HepG2 (cell line): Measurements from ENCODE around the gene EFCAB8.

Source experiments
- CBX1 ChIP-seq: IDR thresholded peaks from one replicate; pipeline ENCODE4 v1.6.1; 2016; ENCODE audit warnings: antibody characterized with exemption, low read depth
- CEBPB ChIP-seq: IDR thresholded peaks from 2 replicates; pipeline ENCODE4 v1.6.1; 2011; ENCODE audit warnings: low read depth, low read length, improper control_type of control experiment, borderline replicate concordance
- E2F2 ChIP-seq: sonication (generic); formaldehyde crosslinking; IDR thresholded peaks from 2 replicates; pipeline ENCODE4 v1.4.0; 2020; ENCODE audit warnings: missing genetic modification reagents, borderline replicate concordance
- ELF1 ChIP-seq: sonication (generic); formaldehyde crosslinking; IDR thresholded peaks from 2 replicates; pipeline ENCODE4 v1.4.0; 2020; ENCODE audit warnings: missing genetic modification reagents
- EP300 ChIP-seq, 3 experiments: sonication (generic) in 1 of 3; formaldehyde crosslinking in 1 of 3; IDR thresholded peaks; 2 replicates each; pipeline versions ENCODE4 v1.5.1 to v1.6.1; 2011 to 2020; ENCODE audit warnings: low read depth in 2 of 3, low read length in 2 of 3, borderline replicate concordance in 1 of 3, improper control_type of control experiment in 1 of 3, mild to moderate bottlenecking in 1 of 3, missing genetic modification reagents in 1 of 3, moderate library complexity in 1 of 3
- ETV5 ChIP-seq: IDR thresholded peaks from 2 replicates; pipeline ENCODE4 v1.6.1; 2018; ENCODE audit warnings: missing biosample characterization, missing genetic modification reagents, inconsistent platforms, borderline replicate concordance
- FOXP4 ChIP-seq: sonication (generic); formaldehyde crosslinking; IDR thresholded peaks from 2 replicates; pipeline ENCODE4 v1.4.0; 2020; ENCODE audit warnings: missing genetic modification reagents
- NCOA1 ChIP-seq: sonication (generic); formaldehyde crosslinking; IDR thresholded peaks from 2 replicates; pipeline ENCODE4 v1.9.0; 2021; ENCODE audit warnings: missing genetic modification reagents
- PCBP2 ChIP-seq: fragments of 200-400 bp; formaldehyde crosslinking; optimal IDR thresholded peaks from 2 replicates; pipeline ENCODE3; 2018; ENCODE audit warnings: low read length, low read depth; ENCODE audit not compliant: poor library complexity, severe bottlenecking
- SMAD3 ChIP-seq: sonication (generic); formaldehyde crosslinking; IDR thresholded peaks from 2 replicates; pipeline ENCODE4 v1.4.0; 2020; ENCODE audit warnings: missing genetic modification reagents
- YEATS4 ChIP-seq: sonication (generic); formaldehyde crosslinking; IDR thresholded peaks from 2 replicates; pipeline ENCODE4 v1.4.0; 2020; ENCODE audit warnings: missing genetic modification reagents, borderline replicate concordance
- YY1 ChIP-seq: IDR thresholded peaks from 2 replicates; pipeline ENCODE4 v1.6.1; 2011; ENCODE audit warnings: low read length, low read depth, moderate library complexity, mild to moderate bottlenecking; ENCODE audit not compliant: insufficient read depth, insufficient replicate concordance

- TF ChIP-seq E2F2 (CRISPR knock-in tag) (no peak), SMAD3 (CRISPR knock-in tag) (no peak), ELF1 (CRISPR knock-in tag) (no peak), YEATS4 (CRISPR knock-in tag) (no peak), EP300 (IDR thresholded peaks at IDR 0.05; ENCODE audit: low read depth in 2 of 2, low read length in 2 of 2) (no peak), EP300 (CRISPR knock-in tag; IDR thresholded peaks at IDR 0.05; ENCODE audit: borderline replicate concordance) (no peak), FOXP4 (CRISPR knock-in tag) (no peak), CBX1 (no peak), PCBP2 (no peak), NCOA1 (CRISPR knock-in tag) (no peak), YY1 (no peak), CEBPB (no peak), ETV5 (CRISPR knock-in tag) (no peak)
Measured at GRCh38 chr20:32941155-32941885, 82.6 kb downstream of the EFCAB8 start.
